ENCODE results near the gene PLXNC1. TPM values are rescaled to one million over a fixed set of nuclear protein-coding genes. Genes with fewer than 3 reads are reported as not detected.
A peak's percentile ranks its signal among the peaks of the same experiment; 100 is the strongest.

Gene PLXNC1
- total and polyA plus RNA-seq, 2 donors (not counting 1 experiment from before 2014, with no cell fraction given): 9.7 to 33.6 TPM

GRCh38 chr12:94304012-94304411 is 155.6 kb downstream of the PLXNC1 start:
- no peaks in the 10 kb centered on the region for H3K9me3 Mint-ChIP-seq (ENCODE audit: insufficient read depth)
- DNase-seq (no peak), ATAC-seq (ENCODE audit: low read depth) (no peak)
- Histone ChIP-seq H4K20me1 (ENCODE audit: control insufficient read depth, insufficient read depth, low read length, poor library complexity, severe bottlenecking) (no peaks in the 10 kb centered on the region), H3K4me1 (ENCODE audit: control insufficient read depth in 2 of 2, insufficient read depth in 2 of 2, low read length in 2 of 2) (peaks cover 0 to 12% of the 10 kb centered on the region in 2 donors), H2AFZ (ENCODE audit: insufficient read depth, low read depth, low read length, poor library complexity, severe bottlenecking) (no peak overlapping the region), H3K4me3 (ENCODE audit: control extremely low read depth in 1 of 5, extremely low read depth in 1 of 5, insufficient read depth in 1 of 5, low read depth in 2 of 5, low read length in 4 of 5) (no peak overlapping the region), H3K36me3 (replicated peaks in 1 of 2; ENCODE audit: control extremely low read depth in 1 of 2, control insufficient read depth in 1 of 2, extremely low read depth in 1 of 2, insufficient read depth in 2 of 2, low read length in 1 of 2) (peaks cover 18 to 58% of the 10 kb centered on the region in 2 experiments), H3K9ac (ENCODE audit: low read length) (no peak overlapping the region), H3K79me2 (ENCODE audit: control insufficient read depth, insufficient read depth, low read length) (peaks cover 3% of the 10 kb centered on the region), H3K9me3 (ENCODE audit: control extremely low read depth in 1 of 3, control insufficient read depth in 2 of 3, insufficient read depth in 1 of 3, low read length in 2 of 3) (peaks cover 0 to 1% (median 0%) of the 10 kb centered on the region in 3 donors), H3K27me3 (replicated peaks in 1 of 4; ENCODE audit: control extremely low read depth in 1 of 4, control insufficient read depth in 3 of 4, insufficient read depth in 4 of 4, low read length in 3 of 4) (no peaks in the 10 kb centered on the region), H3K27ac (ENCODE audit: low read length in 2 of 2) (no peak overlapping the region), H3K4me2 (replicated peaks; ENCODE audit: low read depth, low read length, poor library complexity, severe bottlenecking) (no peak overlapping the region)
- WGBS (ENCODE audit: insufficient coverage): no CpG with 5 or more reads among the region's 1 CpG
- H3K4me1 Mint-ChIP-seq: peaks cover 39% of the 10 kb centered on the region
- CTCF ChIA-PET: interaction anchor here (0.7 kb wide), 1 partner anchor 214 kb away, joined by 4 read pairs; no protein-coding TSS in a partner anchor
- TF ChIP-seq EZH2 (IDR thresholded peaks at IDR 0.05; ENCODE audit: borderline replicate concordance, insufficient read depth, low read depth, low read length, poor library complexity, severe bottlenecking): no peak
- TF ChIP-seq, protein P1, sequence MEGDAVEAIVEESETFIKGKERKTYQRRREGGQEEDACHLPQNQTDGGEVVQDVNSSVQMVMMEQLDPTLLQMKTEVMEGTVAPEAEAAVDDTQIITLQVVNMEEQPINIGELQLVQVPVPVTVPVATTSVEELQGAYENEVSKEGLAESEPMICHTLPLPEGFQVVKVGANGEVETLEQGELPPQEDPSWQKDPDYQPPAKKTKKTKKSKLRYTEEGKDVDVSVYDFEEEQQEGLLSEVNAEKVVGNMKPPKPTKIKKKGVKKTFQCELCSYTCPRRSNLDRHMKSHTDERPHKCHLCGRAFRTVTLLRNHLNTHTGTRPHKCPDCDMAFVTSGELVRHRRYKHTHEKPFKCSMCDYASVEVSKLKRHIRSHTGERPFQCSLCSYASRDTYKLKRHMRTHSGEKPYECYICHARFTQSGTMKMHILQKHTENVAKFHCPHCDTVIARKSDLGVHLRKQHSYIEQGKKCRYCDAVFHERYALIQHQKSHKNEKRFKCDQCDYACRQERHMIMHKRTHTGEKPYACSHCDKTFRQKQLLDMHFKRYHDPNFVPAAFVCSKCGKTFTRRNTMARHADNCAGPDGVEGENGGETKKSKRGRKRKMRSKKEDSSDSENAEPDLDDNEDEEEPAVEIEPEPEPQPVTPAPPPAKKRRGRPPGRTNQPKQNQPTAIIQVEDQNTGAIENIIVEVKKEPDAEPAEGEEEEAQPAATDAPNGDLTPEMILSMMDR (IDR thresholded peaks at IDR 0.05): no peak
- POLR2A ChIA-PET: interaction anchor here (0.6 kb wide), 1 partner anchor 357 kb away, joined by 4 read pairs; no protein-coding TSS in a partner anchor
- H3K4me3 Mint-ChIP-seq: no peak overlapping the region
- no peaks in the 10 kb centered on the region for H3K27me3 Mint-ChIP-seq
- intact Hi-C loops (cut with micrococcal nuclease): no loop called here
- no peak overlapping the region for H3K27ac Mint-ChIP-seq

DNA sequence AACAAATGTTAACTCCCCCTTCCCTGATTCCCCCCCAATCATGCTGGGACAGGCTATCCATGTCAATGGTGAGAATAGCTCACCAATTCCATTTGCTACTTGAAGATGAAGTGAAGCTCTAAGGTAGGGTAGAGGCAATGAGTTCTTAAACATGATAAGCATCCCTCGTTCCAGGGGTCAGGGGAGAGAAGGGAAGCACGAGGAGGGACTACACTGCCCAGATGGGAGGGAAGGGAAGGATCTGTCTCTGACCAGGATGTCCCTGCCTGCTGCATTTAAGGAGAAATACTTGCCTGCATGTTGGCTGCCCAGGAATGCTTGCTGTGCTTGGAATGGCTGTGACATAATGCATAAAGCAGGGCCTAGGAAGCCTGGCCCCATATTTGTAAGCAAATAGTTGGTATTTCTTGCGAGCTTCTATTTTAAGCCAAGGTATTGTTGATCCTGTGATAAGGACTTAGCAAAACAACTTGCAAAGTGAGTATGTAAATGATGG is 156.2 kb downstream of the PLXNC1 start:
- H3K36me3 ChIP-seq (replicated peaks in 1 of 2; ENCODE audit: control extremely low read depth in 1 of 2, control insufficient read depth in 1 of 2, extremely low read depth in 1 of 2, insufficient read depth in 2 of 2, low read length in 1 of 2): peaks cover 22 to 52% of the 10 kb centered on the region in 2 experiments
- Mint-ChIP-seq H3K27ac (peak overlapping the region; percentile 39), H3K4me1 (peaks cover 39% of the 10 kb centered on the region), H3K27me3 (no peaks in the 10 kb centered on the region), H3K9me3 (ENCODE audit: insufficient read depth) (no peaks in the 10 kb centered on the region), H3K4me3 (no peak overlapping the region)
- no peak for ATAC-seq (ENCODE audit: low read depth)
- no peaks in the 10 kb centered on the region for H3K27me3 ChIP-seq (replicated peaks in 1 of 4; ENCODE audit: control extremely low read depth in 1 of 4, control insufficient read depth in 3 of 4, insufficient read depth in 4 of 4, low read length in 3 of 4)
- intact Hi-C loops (cut with micrococcal nuclease): no loop called here
- H3K9ac ChIP-seq (ENCODE audit: low read length): no peak overlapping the region
- no peaks in the 10 kb centered on the region for H4K20me1 ChIP-seq (ENCODE audit: control insufficient read depth, insufficient read depth, low read length, poor library complexity, severe bottlenecking)
- H3K9me3 ChIP-seq (ENCODE audit: control extremely low read depth in 1 of 3, control insufficient read depth in 2 of 3, insufficient read depth in 1 of 3, low read length in 2 of 3): peaks cover 0 to 1% (median 0%) of the 10 kb centered on the region in 3 donors
- 96% methylated on average over 2 of the region's 3 CpGs for WGBS (ENCODE audit: insufficient coverage)
- H3K4me1 ChIP-seq (ENCODE audit: control insufficient read depth in 2 of 2, insufficient read depth in 2 of 2, low read length in 2 of 2): peaks cover 0 to 12% of the 10 kb centered on the region in 2 donors
- no peak overlapping the region for H2AFZ ChIP-seq (ENCODE audit: insufficient read depth, low read depth, low read length, poor library complexity, severe bottlenecking)
- H3K79me2 ChIP-seq (ENCODE audit: control insufficient read depth, insufficient read depth, low read length): no peaks in the 10 kb centered on the region
- ChIA-PET CTCF (interaction anchor here (1.2 kb wide), 1 partner anchor 20 kb away, joined by 3 read pairs; no protein-coding TSS in a partner anchor), POLR2A (interaction anchor here (0.6 to 0.7 kb wide), 2 partner anchors 153 to 356 kb away, joined by 3 to 4 read pairs; no protein-coding TSS in a partner anchor)
- TF ChIP-seq EZH2 (IDR thresholded peaks at IDR 0.05; ENCODE audit: borderline replicate concordance, insufficient read depth, low read depth, low read length, poor library complexity, severe bottlenecking): no peak
- TF ChIP-seq, protein P1 (IDR thresholded peaks at IDR 0.05): no peak
- H3K4me3 ChIP-seq (ENCODE audit: control extremely low read depth in 1 of 5, extremely low read depth in 1 of 5, insufficient read depth in 1 of 5, low read depth in 2 of 5, low read length in 4 of 5): no peak overlapping the region
- no peak for DNase-seq
- no peak overlapping the region for H3K4me2 ChIP-seq (replicated peaks; ENCODE audit: low read depth, low read length, poor library complexity, severe bottlenecking)
- H3K27ac ChIP-seq (ENCODE audit: low read length in 2 of 2): peak overlapping the region in 1 of 2 donors; percentile 8

All from B cell (primary cell).